Stimulated activated CD4-positive, alpha-beta T cell treated with anti-CD3 and anti-CD28 coated beads, TNF-alpha, amount 100 ng/mL, for 1 hour (primary cell): ENCODE results near the gene PPP2R2C.

Experiments used
- DNase-seq, 3 donors: peaks; one replicate each; pipeline ENCODE4 v3.0.0-alpha.2; 2020; ENCODE audit warnings: low read depth in 3 of 3, low spot score in 1 of 3

The PPP2R2C gene

DNA sequence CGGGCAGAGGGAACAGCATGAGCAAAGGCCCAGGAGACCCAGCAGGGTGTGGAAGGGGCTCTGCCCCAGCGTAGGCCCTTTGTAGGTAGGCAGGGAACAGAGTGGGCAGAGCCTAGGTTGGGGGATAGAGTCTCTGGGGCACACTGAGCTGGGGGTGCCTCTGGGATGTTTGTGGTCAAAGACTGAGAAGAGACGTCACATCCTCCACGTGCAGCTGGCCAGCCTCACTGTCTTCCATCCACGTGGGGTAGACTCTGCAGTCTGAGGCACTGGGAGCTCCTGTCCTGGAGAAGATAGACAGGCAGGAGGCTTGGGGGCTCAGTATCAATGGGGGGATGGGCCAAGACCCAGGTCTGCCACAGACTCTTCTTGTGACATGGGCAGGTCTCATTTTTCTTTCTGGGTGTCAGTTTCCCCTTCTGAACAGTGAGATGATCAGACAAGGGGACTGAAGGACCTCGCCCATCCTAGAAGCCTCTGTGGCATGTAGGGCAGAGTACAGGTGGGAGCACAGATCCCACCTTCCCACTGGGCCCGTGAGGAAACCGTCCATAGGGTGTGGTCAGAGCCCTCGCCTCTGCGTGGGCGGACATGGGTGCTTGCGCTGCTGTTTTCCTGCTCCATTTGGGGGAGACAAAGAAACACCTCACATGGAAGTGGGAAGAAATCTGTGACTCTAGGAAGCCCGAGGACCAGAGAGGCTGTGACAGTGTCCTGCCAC is 179.9 kb downstream of the PPP2R2C start:
- no peak for DNase-seq

DNA sequence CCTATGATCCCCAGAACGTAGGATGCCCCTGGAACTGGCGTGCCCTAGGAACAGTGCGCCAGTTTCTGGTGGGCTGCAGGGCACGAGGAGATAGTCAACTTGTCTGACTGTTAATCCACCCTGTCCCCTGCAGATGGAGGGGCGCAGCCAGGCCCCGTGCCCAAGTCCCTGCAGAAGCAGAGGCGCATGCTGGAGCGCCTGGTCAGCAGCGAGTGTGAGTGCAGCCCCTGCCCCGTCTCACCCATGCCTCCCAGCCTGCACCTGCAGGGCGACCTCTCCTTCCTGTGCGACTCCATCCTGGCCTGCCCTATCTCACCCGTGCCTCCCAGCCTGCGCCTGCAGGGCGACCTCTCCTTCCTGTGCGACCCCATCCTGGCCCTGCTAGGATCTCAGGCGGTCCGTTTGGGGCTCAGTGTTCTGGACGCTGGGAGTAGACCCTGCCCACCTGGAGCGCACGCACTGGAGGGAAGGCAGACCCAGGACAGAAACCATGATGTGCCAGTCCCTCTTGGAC is 180.6 kb downstream of the PPP2R2C start:
- no peak for DNase-seq

DNA sequence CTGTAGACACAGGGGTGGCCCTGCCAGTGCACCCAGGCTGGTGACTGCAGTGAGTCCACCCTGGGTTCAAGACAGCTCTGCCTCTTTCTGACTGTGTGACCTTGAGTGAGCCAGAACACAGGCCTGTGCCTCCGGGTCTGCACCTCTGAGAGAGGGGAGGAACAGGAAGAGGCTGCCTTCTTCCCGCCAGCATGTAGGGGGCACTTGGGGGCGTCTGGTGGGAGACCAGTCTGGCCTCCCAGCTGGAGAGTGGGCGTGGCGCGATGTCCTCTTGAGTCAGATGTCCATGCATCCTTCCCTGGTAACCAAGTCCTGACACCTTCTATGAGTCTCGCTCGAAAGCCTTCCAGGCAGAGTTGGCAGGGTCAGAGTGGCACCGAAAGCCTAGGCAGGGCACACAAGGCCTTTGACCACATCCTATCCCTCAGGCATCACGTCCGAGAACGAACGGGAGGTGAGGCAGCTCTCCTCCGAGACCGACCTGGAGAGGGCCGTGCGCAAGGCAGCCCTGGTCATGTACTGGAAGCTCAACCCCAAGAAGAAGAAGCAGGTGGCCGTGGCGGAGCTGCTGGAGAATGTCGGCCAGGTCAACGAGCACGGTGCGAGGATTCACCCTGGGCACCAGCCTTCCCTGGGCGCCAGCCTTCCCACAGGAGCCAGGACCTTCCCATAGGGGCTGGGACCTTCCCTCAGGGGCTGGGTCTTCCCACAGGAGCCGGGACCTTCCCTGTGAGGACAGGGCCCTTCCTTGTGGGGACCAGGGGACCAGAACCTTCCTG is 181.5 kb downstream of the PPP2R2C start:
- DNase-seq, result no peak

GRCh38 chr4:6290256-6290655 is 182.2 kb downstream of the PPP2R2C start:
- DNase-seq, result no peak

- DNase-seq, result no peak
Measured at GRCh38 chr4:6288871-6289270, 183.5 kb downstream of the PPP2R2C start.

DNA sequence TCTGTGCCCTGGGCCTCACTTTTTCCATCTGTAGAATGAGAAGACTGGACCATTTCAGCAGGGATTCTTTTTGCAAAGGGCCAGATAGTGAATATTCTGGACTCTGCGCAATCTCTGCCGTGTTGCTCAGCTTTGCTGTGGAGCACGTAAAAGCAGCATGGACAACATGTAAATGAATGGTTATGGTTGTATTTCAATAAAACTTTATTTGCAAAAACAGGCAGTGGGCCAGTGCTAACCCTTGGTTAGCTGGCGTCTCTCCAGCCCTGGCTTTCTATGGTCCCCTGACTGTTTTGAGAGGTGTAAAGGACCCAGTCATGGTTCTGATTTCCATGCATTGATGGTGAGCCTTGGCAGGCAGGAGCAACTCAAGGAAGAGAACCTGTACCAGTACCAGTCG is 184.1 kb downstream of the PPP2R2C start:
- DNase-seq, result no peak

DNA sequence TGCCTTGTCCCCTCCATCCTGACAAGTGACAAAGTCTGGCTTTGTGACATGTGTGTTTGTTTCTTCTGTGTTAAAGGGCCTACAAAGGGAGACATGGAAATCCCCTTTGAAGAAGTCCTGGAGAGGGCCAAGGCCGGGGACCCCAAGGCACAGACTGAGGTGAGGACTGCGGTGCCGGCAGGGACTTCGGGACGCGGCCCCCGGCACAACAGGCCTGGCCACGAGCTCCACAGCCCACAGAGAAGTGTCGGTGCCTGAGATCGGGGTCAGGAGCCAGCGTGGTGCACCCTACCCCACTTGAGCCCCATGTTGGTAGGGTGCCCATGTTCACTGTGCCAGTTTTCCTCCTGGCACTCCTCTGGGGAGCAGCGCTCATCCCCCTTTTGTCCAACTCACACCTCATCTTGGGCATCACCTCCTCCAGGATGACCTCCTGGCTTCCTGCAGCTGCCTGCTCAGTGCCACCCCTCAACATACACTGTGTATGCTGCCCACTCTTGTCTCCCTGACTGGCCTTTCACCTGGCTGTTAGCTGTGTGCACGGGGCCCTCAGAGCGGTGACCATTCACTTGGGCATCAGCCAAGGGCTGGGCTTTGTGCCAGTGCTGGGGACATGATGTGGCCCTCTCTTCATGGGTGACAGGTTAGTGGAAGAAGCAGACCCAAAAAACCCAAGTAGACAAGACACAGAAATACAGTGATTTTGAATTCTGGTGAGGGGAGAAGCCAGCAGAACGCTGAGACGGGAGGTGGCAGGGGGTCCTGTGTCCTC is 185.2 kb downstream of the PPP2R2C start:
- DNase-seq, result no peak

- no peak for DNase-seq
Measured at GRCh38 chr4:6283282-6283681, 189.1 kb downstream of the PPP2R2C start.

DNA sequence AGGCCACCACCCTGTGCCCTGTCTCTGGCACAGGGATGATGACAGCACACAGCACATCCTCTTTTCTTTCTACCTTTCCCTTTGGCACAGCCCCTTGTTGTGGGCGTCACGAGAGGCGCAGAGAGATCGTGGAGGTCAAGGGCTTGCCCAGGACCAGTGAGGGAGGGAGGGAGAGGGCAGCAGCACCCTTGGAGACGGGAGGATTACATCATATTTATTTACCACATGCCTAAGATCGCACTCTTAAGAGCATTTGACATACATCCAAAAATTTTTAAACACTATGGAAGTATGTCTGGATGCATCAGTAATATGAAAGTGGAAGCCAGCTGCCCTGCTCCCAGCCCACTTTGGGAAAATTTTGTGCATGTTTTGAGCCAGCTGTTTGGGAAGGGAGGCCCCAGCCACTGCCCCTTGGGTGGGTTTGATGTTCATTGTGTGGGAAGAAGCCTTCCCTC is 190.1 kb downstream of the PPP2R2C start:
- DNase-seq, result no peak

DNA sequence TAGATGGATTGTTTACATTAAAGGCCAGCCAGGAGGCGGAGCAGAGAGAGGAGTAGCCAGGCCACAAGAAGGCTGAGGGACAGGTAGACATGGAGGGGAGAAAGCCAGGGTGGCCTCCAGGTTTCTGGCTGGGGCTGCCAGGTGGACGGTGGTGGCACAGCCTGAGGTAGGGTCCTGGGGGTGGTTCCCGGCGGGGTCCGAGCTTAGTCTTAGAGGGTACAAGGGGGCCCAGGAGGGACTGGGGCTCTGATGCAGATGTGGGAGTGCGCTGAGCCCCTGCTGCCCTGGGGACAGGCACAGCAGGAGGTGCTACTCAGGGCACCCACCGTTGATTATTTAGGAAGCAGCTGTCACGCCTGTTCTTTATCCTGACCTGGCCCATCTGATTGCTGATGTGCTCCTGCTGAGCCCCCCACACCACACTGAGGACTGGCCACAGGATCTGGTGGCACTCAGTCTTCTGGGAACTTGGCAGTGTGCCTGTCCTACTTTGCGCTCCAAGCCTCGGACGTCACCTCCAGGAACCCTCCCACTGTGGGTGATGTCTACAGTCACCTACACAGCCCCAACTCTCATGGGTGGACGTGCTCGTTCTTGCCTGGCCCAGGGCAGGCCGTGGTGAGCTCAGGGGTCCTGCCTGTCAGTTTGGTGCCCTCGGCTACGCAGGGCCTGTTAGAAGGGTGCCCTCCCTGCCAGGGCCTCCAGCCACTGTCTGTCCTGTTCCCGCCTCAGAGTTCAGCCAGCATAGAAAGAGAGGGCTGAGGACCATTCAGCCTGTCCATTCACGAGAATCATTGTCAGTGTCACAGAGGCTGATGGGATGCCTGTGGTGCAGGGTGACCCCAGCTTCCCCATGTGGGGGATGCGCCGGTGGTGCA is 190.7 kb downstream of the PPP2R2C start:
- no peak for DNase-seq

DNA sequence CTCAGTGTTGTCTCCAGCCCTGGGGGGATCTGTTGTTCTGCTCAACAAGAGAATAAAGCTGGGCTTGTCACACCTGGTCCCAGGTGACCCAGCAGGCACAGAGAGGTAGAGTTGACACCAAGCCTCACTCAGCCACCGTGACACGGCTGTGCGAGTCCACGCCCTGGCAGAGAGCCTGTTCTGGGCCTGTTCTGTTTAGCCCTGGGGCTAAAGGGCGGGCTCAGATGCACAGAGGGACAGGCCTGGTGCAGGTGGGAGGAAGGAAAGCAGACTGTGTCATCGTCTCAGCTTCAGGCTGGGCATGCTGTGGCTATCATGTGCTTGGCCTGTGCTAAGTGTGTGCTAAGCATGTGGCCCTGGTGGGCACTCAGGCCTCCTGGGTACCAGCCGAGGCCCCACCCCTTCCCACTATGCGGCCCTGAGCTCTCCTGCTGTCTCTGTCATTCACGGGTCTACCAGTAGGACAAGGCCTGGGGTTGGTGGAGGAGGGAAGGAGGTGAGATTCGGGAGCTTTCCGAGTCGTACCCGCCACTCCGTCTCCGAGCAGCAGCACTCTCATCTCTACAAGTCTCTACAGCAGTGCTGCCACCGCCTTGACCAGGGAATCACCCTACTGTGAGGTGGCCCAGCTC is 191.9 kb downstream of the PPP2R2C start:
- DNase-seq, result no peak

DNA sequence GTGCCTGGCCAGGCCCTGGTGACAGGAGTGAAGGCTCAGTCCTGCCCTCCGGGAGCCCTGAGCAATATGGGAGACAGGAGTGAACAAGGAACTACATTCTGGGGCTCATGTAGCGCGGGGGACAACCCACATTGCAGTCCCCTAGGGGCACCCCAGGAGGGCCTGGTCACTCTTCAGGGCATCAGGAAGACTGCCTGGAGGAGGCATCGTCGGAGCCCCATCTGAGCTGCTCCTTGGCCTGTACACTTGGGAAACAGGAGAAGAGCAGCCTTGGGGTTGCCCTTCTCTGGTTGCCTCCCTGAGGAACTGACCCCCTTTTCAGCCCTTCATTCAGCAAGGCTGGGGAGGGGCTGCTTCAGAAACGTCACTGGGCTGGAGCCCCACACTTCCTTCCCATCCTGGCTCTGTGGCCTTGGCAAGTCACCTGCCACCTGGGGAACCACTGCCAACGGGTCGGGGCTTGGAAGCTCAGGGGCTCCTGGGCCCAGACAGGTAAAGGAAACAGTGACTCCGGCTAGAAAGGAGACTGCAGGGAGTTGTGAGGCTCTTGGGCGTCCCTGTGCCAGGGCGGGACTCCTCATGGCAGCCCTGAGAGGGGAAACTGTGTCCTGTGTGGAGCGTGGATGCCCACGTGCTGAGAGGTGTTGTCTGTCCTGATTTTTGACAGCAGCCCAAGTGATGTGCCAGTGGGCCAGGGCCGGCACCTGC is 192.7 kb downstream of the PPP2R2C start:
- no peak for DNase-seq

GRCh38 chr4:6278801-6279197 is 193.6 kb downstream of the PPP2R2C start:
- DNase-seq, result no peak

GRCh38 chr4:6277935-6278800 is 194.2 kb downstream of the PPP2R2C start:
- DNase-seq, result no peak

- no peak for DNase-seq
Measured at GRCh38 chr4:6277139-6277802, 195.1 kb downstream of the PPP2R2C start.

DNA sequence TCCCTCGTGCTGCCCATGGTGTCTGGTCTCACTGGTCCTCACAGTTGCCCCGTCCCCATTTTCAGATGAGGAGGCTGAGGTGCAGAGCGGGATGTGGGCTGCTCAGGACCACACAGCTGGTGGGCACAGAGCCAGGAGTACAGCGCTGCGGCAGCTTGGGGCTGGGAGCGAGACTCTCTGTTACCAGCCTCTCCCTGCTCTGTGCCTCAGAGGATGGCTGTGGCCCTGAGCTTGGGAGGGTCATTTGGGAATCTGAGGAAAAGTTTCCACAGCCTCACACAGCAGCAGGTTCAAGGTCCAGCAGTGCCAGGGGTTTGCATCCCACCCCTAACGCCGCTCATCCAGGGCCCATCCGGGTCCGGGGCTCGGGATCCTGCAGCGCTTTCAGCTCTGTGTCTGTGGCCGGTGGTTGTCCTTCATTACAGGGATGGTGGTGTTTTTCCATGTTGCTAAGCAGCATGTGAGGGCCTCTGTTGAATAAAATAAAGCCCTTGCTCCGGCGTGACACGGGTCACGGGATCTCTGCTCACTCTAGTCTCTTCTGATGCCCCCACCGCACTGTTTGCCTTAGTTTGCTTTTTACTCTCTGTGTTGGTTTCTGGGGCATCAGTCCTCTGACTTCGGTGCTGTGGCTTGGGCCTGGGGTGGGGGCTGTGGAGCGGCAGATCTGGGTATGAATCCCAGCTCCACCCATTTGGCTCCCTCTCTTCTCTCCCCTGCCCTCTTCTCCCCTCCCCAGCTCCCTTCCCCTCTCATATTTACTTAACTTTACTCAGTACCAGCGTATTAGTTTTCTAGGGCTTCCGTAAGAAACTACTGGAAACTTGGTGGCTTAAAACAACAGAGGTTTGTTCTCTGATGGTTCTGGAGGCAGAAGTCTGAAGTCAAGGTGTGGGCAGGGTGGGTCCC is 196.3 kb downstream of the PPP2R2C start:
- DNase-seq, result no peak

GRCh38 chr4:6275351-6275750 is 197.1 kb downstream of the PPP2R2C start:
- DNase-seq, result no peak
